HL-60 (cell line): ENCODE measurements around the gene IAPP.
"Not testable (repeated sequence)": the region's sequence is repeated elsewhere in the genome, so short reads cannot be mapped to it uniquely, and the experiment has no call there.

Experiments
- DNase-seq, 2 experiments: peaks; one replicate each; pipeline ENCODE4 v3.0.0-alpha.2; 2010 to 2020; ENCODE audit warnings: low read depth in 1 of 2, low spot score in 1 of 2
- H3K27ac ChIP-seq: fragments of 250-450 bp; sonication (Bioruptor Pico); replicated peaks from 2 replicates; pipeline ENCODE4 v1.5.1; 2020; ENCODE audit warnings: mild to moderate bottlenecking, moderate library complexity
- H3K27me3 ChIP-seq: fragments of 250-450 bp; sonication (Bioruptor Pico); 2 replicates; pipeline ENCODE4 v1.5.1; 2021; ENCODE audit warnings: mild to moderate bottlenecking, moderate library complexity; ENCODE audit not compliant: insufficient read depth, poor library complexity, severe bottlenecking
- H3K4me3 ChIP-seq: replicated peaks from 2 replicates; pipeline ENCODE4 v1.5.1; 2011; ENCODE audit warnings: mild to moderate bottlenecking, control low read depth, low read length; ENCODE audit not compliant: insufficient read depth
- GABPA ChIP-seq: IDR thresholded peaks from 2 replicates; pipeline ENCODE4 v1.6.1; 2012; ENCODE audit warnings: low read depth
- POLR2AphosphoS5 ChIP-seq: IDR thresholded peaks from 2 replicates; pipeline ENCODE4 v1.6.1; 2012; ENCODE audit warnings: low read depth
- SPI1 ChIP-seq: IDR thresholded peaks from 2 replicates; pipeline ENCODE4 v1.6.1; 2012; ENCODE audit warnings: low read depth, mild to moderate bottlenecking, borderline replicate concordance
- TF ChIP-seq, protein P1 (sequence below): IDR thresholded peaks from 2 replicates; pipeline ENCODE4 v1.6.1; 2012; ENCODE audit warnings: low read depth; ENCODE audit not compliant: insufficient replicate concordance
- TF ChIP-seq, protein P2 (sequence below): IDR thresholded peaks from one replicate; pipeline ENCODE4 v1.5.1; 2011; ENCODE audit warnings: low read length, control low read depth, inconsistent platforms; ENCODE audit not compliant: insufficient read depth

Gene IAPP

DNA sequence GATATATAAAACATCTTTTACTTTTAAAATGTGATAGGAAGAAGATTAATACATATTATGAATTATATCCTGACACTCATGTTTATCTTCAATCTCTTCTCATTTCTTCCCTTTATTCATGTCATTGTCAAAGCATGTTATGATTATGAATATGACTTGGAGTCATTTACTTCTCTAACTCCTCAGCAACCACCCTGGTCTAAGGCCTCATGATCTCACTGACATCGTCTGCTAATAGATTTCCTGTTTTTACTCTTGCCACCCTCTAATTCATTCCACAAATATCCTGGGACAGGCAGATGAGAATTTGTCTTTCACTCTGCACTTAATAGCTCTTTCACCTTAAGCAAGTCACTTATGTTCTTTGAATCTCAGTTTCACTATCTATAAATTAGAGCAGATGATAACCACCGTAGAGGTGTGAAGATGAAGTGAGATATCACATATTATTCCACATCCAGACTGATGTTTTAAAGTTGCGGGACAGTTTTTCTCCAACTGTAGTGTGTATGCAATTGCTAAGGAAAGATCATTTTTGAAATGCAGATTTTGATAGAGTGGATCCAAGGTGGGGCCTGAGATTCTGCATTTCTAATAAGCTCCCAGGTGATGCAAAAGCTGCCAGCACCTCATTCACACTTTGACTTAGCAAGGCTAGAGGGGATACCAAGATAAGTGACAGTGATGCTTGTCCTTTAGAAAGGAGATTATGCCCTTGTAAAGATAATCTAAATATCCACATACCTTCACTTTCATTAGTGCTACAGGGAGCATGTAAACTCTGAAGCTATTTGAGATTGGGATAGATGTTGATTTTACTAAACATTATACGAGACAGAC, 3.3 kb upstream of the IAPP start:
- Histone ChIP-seq H3K27ac (no peak overlapping the region), H3K27me3 (no peaks in the 10 kb centered on the region), H3K4me3 (no peak overlapping the region)
- TF ChIP-seq GABPA (no peak), SPI1 (no peak), POLR2AphosphoS5 (no peak)
- TF ChIP-seq, protein P1, sequence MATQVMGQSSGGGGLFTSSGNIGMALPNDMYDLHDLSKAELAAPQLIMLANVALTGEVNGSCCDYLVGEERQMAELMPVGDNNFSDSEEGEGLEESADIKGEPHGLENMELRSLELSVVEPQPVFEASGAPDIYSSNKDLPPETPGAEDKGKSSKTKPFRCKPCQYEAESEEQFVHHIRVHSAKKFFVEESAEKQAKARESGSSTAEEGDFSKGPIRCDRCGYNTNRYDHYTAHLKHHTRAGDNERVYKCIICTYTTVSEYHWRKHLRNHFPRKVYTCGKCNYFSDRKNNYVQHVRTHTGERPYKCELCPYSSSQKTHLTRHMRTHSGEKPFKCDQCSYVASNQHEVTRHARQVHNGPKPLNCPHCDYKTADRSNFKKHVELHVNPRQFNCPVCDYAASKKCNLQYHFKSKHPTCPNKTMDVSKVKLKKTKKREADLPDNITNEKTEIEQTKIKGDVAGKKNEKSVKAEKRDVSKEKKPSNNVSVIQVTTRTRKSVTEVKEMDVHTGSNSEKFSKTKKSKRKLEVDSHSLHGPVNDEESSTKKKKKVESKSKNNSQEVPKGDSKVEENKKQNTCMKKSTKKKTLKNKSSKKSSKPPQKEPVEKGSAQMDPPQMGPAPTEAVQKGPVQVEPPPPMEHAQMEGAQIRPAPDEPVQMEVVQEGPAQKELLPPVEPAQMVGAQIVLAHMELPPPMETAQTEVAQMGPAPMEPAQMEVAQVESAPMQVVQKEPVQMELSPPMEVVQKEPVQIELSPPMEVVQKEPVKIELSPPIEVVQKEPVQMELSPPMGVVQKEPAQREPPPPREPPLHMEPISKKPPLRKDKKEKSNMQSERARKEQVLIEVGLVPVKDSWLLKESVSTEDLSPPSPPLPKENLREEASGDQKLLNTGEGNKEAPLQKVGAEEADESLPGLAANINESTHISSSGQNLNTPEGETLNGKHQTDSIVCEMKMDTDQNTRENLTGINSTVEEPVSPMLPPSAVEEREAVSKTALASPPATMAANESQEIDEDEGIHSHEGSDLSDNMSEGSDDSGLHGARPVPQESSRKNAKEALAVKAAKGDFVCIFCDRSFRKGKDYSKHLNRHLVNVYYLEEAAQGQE: no peak
- TF ChIP-seq, protein P2, sequence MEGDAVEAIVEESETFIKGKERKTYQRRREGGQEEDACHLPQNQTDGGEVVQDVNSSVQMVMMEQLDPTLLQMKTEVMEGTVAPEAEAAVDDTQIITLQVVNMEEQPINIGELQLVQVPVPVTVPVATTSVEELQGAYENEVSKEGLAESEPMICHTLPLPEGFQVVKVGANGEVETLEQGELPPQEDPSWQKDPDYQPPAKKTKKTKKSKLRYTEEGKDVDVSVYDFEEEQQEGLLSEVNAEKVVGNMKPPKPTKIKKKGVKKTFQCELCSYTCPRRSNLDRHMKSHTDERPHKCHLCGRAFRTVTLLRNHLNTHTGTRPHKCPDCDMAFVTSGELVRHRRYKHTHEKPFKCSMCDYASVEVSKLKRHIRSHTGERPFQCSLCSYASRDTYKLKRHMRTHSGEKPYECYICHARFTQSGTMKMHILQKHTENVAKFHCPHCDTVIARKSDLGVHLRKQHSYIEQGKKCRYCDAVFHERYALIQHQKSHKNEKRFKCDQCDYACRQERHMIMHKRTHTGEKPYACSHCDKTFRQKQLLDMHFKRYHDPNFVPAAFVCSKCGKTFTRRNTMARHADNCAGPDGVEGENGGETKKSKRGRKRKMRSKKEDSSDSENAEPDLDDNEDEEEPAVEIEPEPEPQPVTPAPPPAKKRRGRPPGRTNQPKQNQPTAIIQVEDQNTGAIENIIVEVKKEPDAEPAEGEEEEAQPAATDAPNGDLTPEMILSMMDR: no peak
- no peak for DNase-seq

DNA sequence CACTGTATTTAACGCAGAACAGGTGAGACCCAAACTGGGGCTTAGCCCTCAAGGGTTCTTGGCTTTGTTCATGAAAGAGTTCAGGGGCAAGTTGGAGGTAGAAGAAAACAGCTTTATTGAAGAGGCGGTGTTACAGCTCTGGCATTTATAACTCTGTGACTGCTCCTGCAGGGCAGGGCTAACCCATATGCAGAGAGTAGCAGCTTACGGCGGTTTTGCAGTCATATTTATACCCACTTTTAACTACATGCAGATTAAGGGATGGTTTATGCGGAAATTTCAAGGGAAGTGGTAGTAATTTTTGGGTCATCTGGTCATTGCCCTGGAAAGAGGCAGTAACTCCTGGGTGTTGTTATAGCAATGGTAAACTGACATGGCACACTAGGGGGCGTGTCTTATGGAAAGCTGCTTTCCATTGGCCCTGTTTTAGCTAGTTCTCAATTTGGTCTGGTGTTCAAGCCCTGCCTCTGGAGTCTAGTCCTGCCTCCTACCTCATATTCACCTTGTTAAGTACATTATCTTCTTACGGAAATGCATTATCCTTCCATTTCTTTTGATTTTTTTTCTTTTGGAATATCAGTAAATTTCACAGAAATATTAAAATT, 1.8 kb upstream of the IAPP start:
- no peak for DNase-seq
- no peak overlapping the region for H3K27ac ChIP-seq
- H3K27me3 ChIP-seq: no peaks in the 10 kb centered on the region
- TF ChIP-seq, protein P1: no peak
- no peak for TF ChIP-seq GABPA
- no peak for TF ChIP-seq SPI1
- TF ChIP-seq POLR2AphosphoS5: no peak
- TF ChIP-seq, protein P2: no peak
- H3K4me3 ChIP-seq: no peak overlapping the region

DNA sequence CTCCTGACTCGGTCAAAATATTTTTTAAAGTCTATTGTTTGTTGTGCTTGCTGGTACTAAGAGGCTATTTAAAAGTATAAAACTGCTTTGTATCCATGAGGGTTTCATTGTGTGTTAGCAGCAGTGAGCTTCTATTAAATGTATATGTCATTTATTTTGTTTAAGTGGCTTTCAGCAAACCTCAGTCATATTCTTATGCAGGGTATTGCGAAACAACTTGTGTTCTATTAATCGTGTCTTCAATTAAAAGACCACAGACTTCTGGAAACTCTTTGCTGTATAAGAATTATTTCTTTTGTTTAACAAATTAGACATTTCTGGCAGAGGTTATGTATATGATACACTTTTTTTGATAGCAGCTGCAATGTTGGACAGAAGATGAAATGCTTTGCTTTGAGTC, 6.5 kb downstream of the IAPP start:
- Histone ChIP-seq H3K4me3 (no peak overlapping the region), H3K27me3 (no peaks in the 10 kb centered on the region)

DNA sequence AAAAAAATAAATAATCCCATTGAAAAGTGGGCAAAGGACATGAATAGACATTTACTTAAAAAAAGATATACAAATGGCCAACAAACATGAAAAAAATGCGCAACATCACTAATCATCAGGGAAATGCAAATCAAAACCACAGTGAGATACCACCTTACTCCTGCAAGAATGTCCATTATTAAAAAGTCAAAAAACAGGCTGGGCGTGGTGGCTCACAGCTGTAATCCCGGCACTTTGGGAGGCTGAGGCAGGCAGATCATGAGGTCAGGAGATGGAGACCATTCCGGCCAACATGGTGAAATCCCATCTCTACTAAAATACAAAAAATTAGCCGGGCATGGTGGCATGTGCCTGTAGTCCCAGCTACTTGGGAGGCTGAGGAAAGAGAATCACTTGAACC, 8.6 kb downstream of the IAPP start:
- not testable (repeated sequence) for H3K27me3 ChIP-seq, H3K4me3 ChIP-seq, H3K27ac ChIP-seq, DNase-seq

More for the DNA sequence above, 6.5 kb downstream of the IAPP start:
- DNase-seq: no peak
- H3K27ac ChIP-seq: no peak overlapping the region
- TF ChIP-seq, protein P2: no peak
- no peak for TF ChIP-seq SPI1
- no peak for TF ChIP-seq POLR2AphosphoS5
- TF ChIP-seq GABPA: no peak
